HG02973 (cell line): Measurements from ENCODE around the gene VAV1.
"Not testable (repeated sequence)": the region's sequence is repeated elsewhere in the genome, so short reads cannot be mapped to it uniquely, and the experiment has no call there.

ENCODE experiments used
- ATAC-seq: cut with Tn5 transposase; IDR thresholded peaks from one replicate; pipeline ENCODE4 v1.9.1; 2021; ENCODE audit warnings: moderate library complexity; ENCODE audit not compliant: unreplicated experiment

VAV1 gene

GRCh38 chr19:6736917-6737283, 35.6 kb upstream of the VAV1 start:
- ATAC-seq, result no peak

- peak; percentile 50 for ATAC-seq
These were observed 35.1 kb upstream of the VAV1 start, which contains the start of gene GPR108 for GRCh38 chr19:6737284-6737872. TSS of gene GPR108 (minus strand) at chr19:6737580. CDS start at chr19:6737576, 4 bp downstream.

- ATAC-seq, result no peak
These were observed 34.4 kb upstream of the VAV1 start for GRCh38 chr19:6737873-6738786.

- no peak for ATAC-seq
These were observed 33.6 kb upstream of the VAV1 start for GRCh38 chr19:6738787-6739389.

- ATAC-seq, result no peak
These were observed 33.1 kb upstream of the VAV1 start, which contains the start of gene TRIP10 for GRCh38 chr19:6739390-6739882. TSS of gene TRIP10 (plus strand) at chr19:6739680. CDS start at chr19:6739762, 82 bp downstream.

GRCh38 chr19:6739883-6740588, 32.5 kb upstream of the VAV1 start:
- no peak for ATAC-seq

GRCh38 chr19:6740589-6741343, 31.7 kb upstream of the VAV1 start:
- ATAC-seq, result no peak

GRCh38 chr19:6743066-6743465, 29.4 kb upstream of the VAV1 start:
- no peak for ATAC-seq

GRCh38 chr19:6743714-6744380, 28.7 kb upstream of the VAV1 start:
- no peak for ATAC-seq

- ATAC-seq, result no peak
These were observed 27.9 kb upstream of the VAV1 start for GRCh38 chr19:6744381-6745301.

GRCh38 chr19:6745965-6746364, 26.5 kb upstream of the VAV1 start:
- no peak for ATAC-seq

GRCh38 chr19:6748543-6748942, 24.0 kb upstream of the VAV1 start:
- not testable (repeated sequence) for ATAC-seq

- no peak for ATAC-seq
These were observed 22.4 kb upstream of the VAV1 start for GRCh38 chr19:6750062-6750461.

GRCh38 chr19:6751189-6751588, 21.3 kb upstream of the VAV1 start:
- no peak for ATAC-seq

- no peak for ATAC-seq
These were observed 20.0 kb upstream of the VAV1 start for GRCh38 chr19:6752256-6753177.

- peak; percentile 67 for ATAC-seq
These were observed 19.1 kb upstream of the VAV1 start for GRCh38 chr19:6753178-6754031.

- no peak for ATAC-seq
These were observed 18.4 kb upstream of the VAV1 start for GRCh38 chr19:6754136-6754535.
